Esophagus (tissue), 2 donors: Measurements from ENCODE around the gene MIB2. TPM values are rescaled to one million over a fixed set of nuclear protein-coding genes. Genes with fewer than 3 reads are reported as not detected.
"Not testable (repeated sequence)": the region's sequence is repeated elsewhere in the genome, so short reads cannot be mapped to it uniquely, and the experiment has no call there.

Experiments used
- H3K27ac ChIP-seq, 2 donors: one replicate each; pipeline ENCODE4 v1.5.1; 2013; ENCODE audit warnings: low read depth in 2 of 2, mild to moderate bottlenecking in 2 of 2, inconsistent platforms in 1 of 2, low read length in 1 of 2, moderate library complexity in 1 of 2
- H3K27me3 ChIP-seq, 2 donors: one replicate each; pipeline ENCODE4 v1.6.1; 2013; ENCODE audit warnings: low read length in 2 of 2, control low read depth in 1 of 2, mild to moderate bottlenecking in 1 of 2; ENCODE audit not compliant: insufficient read depth in 2 of 2, control insufficient read depth in 1 of 2
- H3K36me3 ChIP-seq, 2 donors: one replicate each; pipeline ENCODE4 v1.6.1; 2013; ENCODE audit warnings: low read length in 1 of 2; ENCODE audit not compliant: control insufficient read depth in 2 of 2, insufficient read depth in 2 of 2
- H3K4me1 ChIP-seq, 2 donors: one replicate each; pipeline ENCODE4 v1.6.1; 2013; ENCODE audit warnings: low read length in 1 of 2; ENCODE audit not compliant: control insufficient read depth in 2 of 2, insufficient read depth in 2 of 2
- H3K4me3 ChIP-seq, 2 donors: one replicate each; pipeline ENCODE4 v1.5.1; 2013; ENCODE audit warnings: low read length in 2 of 2, mild to moderate bottlenecking in 2 of 2, low read depth in 1 of 2, moderate library complexity in 1 of 2
- H3K9me3 ChIP-seq, 2 donors: one replicate each; pipeline ENCODE4 v1.6.1; 2013; ENCODE audit warnings: mild to moderate bottlenecking in 2 of 2, low read depth in 1 of 2, low read length in 1 of 2, moderate library complexity in 1 of 2; ENCODE audit not compliant: control insufficient read depth in 2 of 2, insufficient read depth in 1 of 2
- whole genome bisulfite sequencing, 2 donors: extraction: QIAGEN DNeasy Blood & Tissue Kit; methylation state at CpG; one replicate each; pipeline ENCODE4 v1.1.7; 2013; 5-methylcytosine and 5-hydroxymethylcytosine counted together
- polyA plus RNA-seq, 2 donors: library from polyadenylated mRNA; stranded (reverse); fragments of 200-250 nt; gene quantifications; one replicate each; pipeline ENCODE4 v1.2.3, GENCODE V29; 2013
- donor health status: healthy with polysubstance abuse.
- donor health status: Bipolar disorder and iron deficiency.

MIB2 gene
- polyA plus RNA-seq, 2 donors: 89.9 to 153 TPM

- Histone ChIP-seq H3K9me3 (no peaks in the 10 kb centered on the region), H3K4me1 (no peaks in the 10 kb centered on the region), H3K36me3 (no peaks in the 10 kb centered on the region), H3K27ac (no peak overlapping the region), H3K27me3 (no peaks in the 10 kb centered on the region), H3K4me3 (no peak overlapping the region)
- WGBS, 2 donors: 68 to 73% methylated on average over 9 of the region's 9 CpGs
These were observed 32.5 kb upstream of the MIB2 start for GRCh38 chr1:1582585-1583346.

- H3K27me3 ChIP-seq: no peaks in the 10 kb centered on the region
- no peaks in the 10 kb centered on the region for H3K36me3 ChIP-seq
- no peaks in the 10 kb centered on the region for H3K9me3 ChIP-seq
- H3K27ac ChIP-seq: no peak overlapping the region
- H3K4me3 ChIP-seq: no peak overlapping the region
- no peaks in the 10 kb centered on the region for H3K4me1 ChIP-seq
- WGBS, 2 donors: 83 to 85% methylated on average over 23 of the region's 23 CpGs
These were observed 31.8 kb upstream of the MIB2 start for GRCh38 chr1:1583347-1584010.

DNA sequence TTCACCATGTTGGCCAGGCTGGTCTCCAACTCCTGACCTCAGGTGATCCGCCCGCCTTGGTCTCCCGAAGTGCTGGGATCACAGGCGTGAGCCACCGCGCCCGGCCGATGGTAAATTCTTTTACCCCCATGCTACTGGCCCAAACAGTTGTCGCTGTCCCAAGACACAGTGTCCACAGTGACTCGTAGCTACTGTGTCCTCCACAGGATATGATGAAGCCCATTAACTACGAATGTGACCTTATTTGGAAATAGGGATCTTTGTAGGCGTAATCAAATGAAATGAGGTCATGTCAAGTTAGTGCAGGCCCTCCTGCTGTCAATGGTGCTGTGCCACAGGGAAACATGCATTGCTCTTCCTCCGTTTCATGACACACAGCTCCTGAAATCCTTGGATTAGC is 23.8 kb upstream of the MIB2 start:
- Histone ChIP-seq H3K36me3 (no peaks in the 10 kb centered on the region), H3K9me3 (no peaks in the 10 kb centered on the region), H3K27ac (no peak overlapping the region), H3K4me1 (no peaks in the 10 kb centered on the region), H3K4me3 (no peak overlapping the region), H3K27me3 (no peaks in the 10 kb centered on the region)
- WGBS, 2 donors: 84 to 87% methylated on average over 13 of the region's 13 CpGs

- no peak overlapping the region for H3K4me3 ChIP-seq
- H3K36me3 ChIP-seq: no peaks in the 10 kb centered on the region
- peaks cover 0 to 2% of the 10 kb centered on the region in 2 donors for H3K9me3 ChIP-seq
- H3K27me3 ChIP-seq: peaks cover 0 to 3% of the 10 kb centered on the region in 2 donors
- H3K27ac ChIP-seq: no peak overlapping the region
- H3K4me1 ChIP-seq: peaks cover 3 to 4% of the 10 kb centered on the region in 2 donors
- WGBS, 2 donors: 78 to 79% methylated on average over 24 of the region's 24 CpGs
These were observed 21.3 kb upstream of the MIB2 start for GRCh38 chr1:1593834-1594601.

- H3K27me3 ChIP-seq: peaks cover 0 to 4% of the 10 kb centered on the region in 2 donors
- 41 to 55% methylated on average over 10 of the region's 10 CpGs for WGBS, 2 donors
- no peak overlapping the region for H3K4me3 ChIP-seq
- H3K27ac ChIP-seq: no peak overlapping the region
- H3K9me3 ChIP-seq: peaks cover 0 to 2% of the 10 kb centered on the region in 2 donors
- H3K36me3 ChIP-seq: no peaks in the 10 kb centered on the region
- peaks cover 7 to 8% of the 10 kb centered on the region in 2 donors for H3K4me1 ChIP-seq
These were observed 20.6 kb upstream of the MIB2 start for GRCh38 chr1:1594602-1595260.

GRCh38 chr1:1595341-1595740 is 20.0 kb upstream of the MIB2 start:
- not testable (repeated sequence) for H3K9me3 ChIP-seq, H3K27me3 ChIP-seq, H3K4me3 ChIP-seq, H3K36me3 ChIP-seq, H3K27ac ChIP-seq
- H3K4me1 ChIP-seq: peaks cover 10% of the 10 kb centered on the region in 2 donors
- 81 to 85% methylated on average over 2 of the region's 2 CpGs for WGBS, 2 donors

DNA sequence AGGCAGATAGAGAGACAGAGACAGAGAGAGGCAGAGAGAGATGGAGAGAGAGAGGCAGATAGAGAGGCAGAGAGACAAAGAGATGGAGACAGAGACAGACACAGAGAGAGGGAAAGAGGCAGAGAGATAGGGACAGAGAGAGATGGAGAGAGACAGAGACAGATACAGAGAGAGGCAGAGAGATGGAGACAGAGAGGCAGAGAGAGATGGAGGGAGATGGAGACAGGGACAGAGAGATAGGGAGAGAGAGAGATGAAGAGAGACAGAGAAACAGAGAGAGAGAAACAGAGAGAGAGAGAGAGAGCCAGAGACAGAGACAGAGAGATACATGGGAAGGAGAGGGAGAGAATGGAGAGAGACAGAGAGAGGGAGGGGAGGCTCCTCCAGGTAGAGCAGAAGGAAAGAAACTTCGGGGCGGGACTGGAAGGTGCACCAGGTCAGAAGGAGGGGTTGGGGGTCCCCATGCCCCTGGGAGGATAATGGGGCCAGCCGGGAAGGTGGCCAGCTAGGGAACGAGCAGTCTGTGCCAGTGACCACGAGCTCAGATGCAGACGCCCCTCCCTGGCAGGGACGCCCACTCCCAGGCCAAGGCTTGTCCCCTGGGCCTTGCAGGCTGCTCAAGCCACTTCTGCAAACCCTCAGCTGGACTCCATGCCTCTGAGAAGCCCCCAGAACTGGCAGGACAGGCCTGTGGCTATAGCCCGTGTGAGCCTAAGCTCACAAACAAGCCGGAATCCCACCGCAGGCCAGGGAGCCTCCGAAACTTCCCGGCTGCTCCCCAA is 18.6 kb upstream of the MIB2 start:
- 41 to 42% methylated on average over 12 of the region's 12 CpGs for WGBS, 2 donors
- Histone ChIP-seq H3K9me3 (peaks cover 0 to 2% of the 10 kb centered on the region in 2 donors), H3K27me3 (peaks cover 0 to 7% of the 10 kb centered on the region in 2 donors), H3K27ac (no peak overlapping the region), H3K4me3 (no peak overlapping the region), H3K4me1 (peaks cover 13 to 17% of the 10 kb centered on the region in 2 donors), H3K36me3 (no peaks in the 10 kb centered on the region)

GRCh38 chr1:1597275-1597930 is 17.9 kb upstream of the MIB2 start:
- Histone ChIP-seq H3K4me1 (peaks cover 13 to 17% of the 10 kb centered on the region in 2 donors), H3K9me3 (peaks cover 0 to 2% of the 10 kb centered on the region in 2 donors), H3K27ac (no peak overlapping the region), H3K27me3 (peaks cover 0 to 7% of the 10 kb centered on the region in 2 donors), H3K4me3 (no peak overlapping the region), H3K36me3 (no peaks in the 10 kb centered on the region)
- 18 to 19% methylated on average over 14 to 15 of the region's 16 CpGs for WGBS, 2 donors
